Large intestine (tissue), 3 donors: ENCODE results near the gene CDK12. TPM values are rescaled to one million over a fixed set of nuclear protein-coding genes. Genes with fewer than 3 reads are reported as not detected.

ENCODE experiments used
- DNase-seq, 2 donors: peaks; one replicate each; pipeline versions ENCODE4 v3.0.0 to v3.0.0-alpha.2; 2013
- H3K27ac ChIP-seq: one replicate; pipeline ENCODE4 v1.5.1; 2013; ENCODE audit warnings: low read length
- H3K27me3 ChIP-seq: 2 replicates; pipeline ENCODE4 v1.6.1; 2013; ENCODE audit warnings: low read length; ENCODE audit not compliant: control insufficient read depth, insufficient read depth
- H3K36me3 ChIP-seq: 2 replicates; pipeline ENCODE4 v1.6.1; 2013; ENCODE audit warnings: low read length; ENCODE audit not compliant: control insufficient read depth, insufficient read depth
- H3K4me1 ChIP-seq: one replicate; pipeline ENCODE4 v1.6.1; 2013; ENCODE audit warnings: low read length; ENCODE audit not compliant: control insufficient read depth, insufficient read depth
- H3K4me3 ChIP-seq: one replicate; pipeline ENCODE4 v1.5.1; 2013; ENCODE audit warnings: low read length
- H3K9me3 ChIP-seq: one replicate; pipeline ENCODE4 v1.6.1; 2013; ENCODE audit warnings: mild to moderate bottlenecking, low read depth, low read length, moderate library complexity; ENCODE audit not compliant: control insufficient read depth
- WGBS: methylation state at CpG from one replicate; pipeline ENCODE4 v1.1.5; 2013; ENCODE audit warnings: low lambda C conversion rate; ENCODE audit not compliant: insufficient coverage; 5-methylcytosine and 5-hydroxymethylcytosine counted together
- polyA plus RNA-seq: library from polyadenylated mRNA; unstranded; fragments of 120-200 nt; gene quantifications from one replicate; pipeline ENCODE4 v1.2.1, GENCODE V29; 2013

CDK12 gene
- polyA plus RNA-seq, 1 donor, result 45.9 TPM

- Histone ChIP-seq H3K4me3 (no peak overlapping the region), H3K9me3 (no peaks in the 10 kb centered on the region), H3K27me3 (no peaks in the 10 kb centered on the region), H3K36me3 (peaks cover 31% of the 10 kb centered on the region), H3K27ac (no peak overlapping the region), H3K4me1 (no peaks in the 10 kb centered on the region)
- no peak for DNase-seq
- WGBS, result 20% methylated on average over 1 of the region's 17 CpGs
Observed at GRCh38 chr17:39563476-39563875, 102.2 kb downstream of the CDK12 start.

GRCh38 chr17:39564211-39564848 is 103.0 kb downstream of the CDK12 start:
- Histone ChIP-seq H3K36me3 (peaks cover 34% of the 10 kb centered on the region), H3K9me3 (no peaks in the 10 kb centered on the region), H3K4me1 (no peaks in the 10 kb centered on the region), H3K27ac (no peak overlapping the region), H3K27me3 (no peaks in the 10 kb centered on the region), H3K4me3 (no peak overlapping the region)
- peak in 1 of 2 donors; percentile 24 for DNase-seq
- 20% methylated on average over 1 of the region's 4 CpGs for WGBS

GRCh38 chr17:39566094-39566850 is 105.0 kb downstream of the CDK12 start:
- Histone ChIP-seq H3K4me3 (no peak overlapping the region), H3K27ac (no peak overlapping the region), H3K9me3 (peaks cover under 1% of the 10 kb centered on the region), H3K4me1 (no peaks in the 10 kb centered on the region), H3K27me3 (no peaks in the 10 kb centered on the region), H3K36me3 (peaks cover 37% of the 10 kb centered on the region)
- DNase-seq, result no peak
- no CpG with 5 or more reads among the region's 11 CpGs for WGBS

GRCh38 chr17:39568702-39569101 is 107.4 kb downstream of the CDK12 start:
- no peak for DNase-seq
- Histone ChIP-seq H3K4me3 (no peak overlapping the region), H3K27ac (no peak overlapping the region), H3K4me1 (no peaks in the 10 kb centered on the region), H3K36me3 (peaks cover 35% of the 10 kb centered on the region), H3K27me3 (no peaks in the 10 kb centered on the region), H3K9me3 (peaks cover 6% of the 10 kb centered on the region)
- no CpG with 5 or more reads among the region's 9 CpGs for WGBS

- H3K9me3 ChIP-seq, result peaks cover 7% of the 10 kb centered on the region
- DNase-seq, result no peak
- peaks cover 2% of the 10 kb centered on the region for H3K4me1 ChIP-seq
- H3K4me3 ChIP-seq, result no peak overlapping the region
- no peak overlapping the region for H3K27ac ChIP-seq
- WGBS, result no CpG with 5 or more reads among the region's 1 CpG
- no peaks in the 10 kb centered on the region for H3K27me3 ChIP-seq
- H3K36me3 ChIP-seq, result peaks cover 35% of the 10 kb centered on the region
Observed at GRCh38 chr17:39569126-39569525, 107.8 kb downstream of the CDK12 start.

- Histone ChIP-seq H3K4me3 (no peak overlapping the region), H3K36me3 (peaks cover 21% of the 10 kb centered on the region), H3K27ac (no peak overlapping the region), H3K9me3 (peaks cover 7% of the 10 kb centered on the region), H3K4me1 (peaks cover 6% of the 10 kb centered on the region), H3K27me3 (no peaks in the 10 kb centered on the region)
- no peak for DNase-seq
- no CpG with 5 or more reads among the region's 2 CpGs for WGBS
Observed at GRCh38 chr17:39572121-39572520, 110.8 kb downstream of the CDK12 start.

GRCh38 chr17:39573447-39574298 is 112.4 kb downstream of the CDK12 start:
- peak; percentile 32 to 69 for DNase-seq
- WGBS, result no CpG with 5 or more reads among the region's 66 CpGs
- Histone ChIP-seq H3K27ac (peak overlapping the region; percentile 30), H3K36me3 (peaks cover 9% of the 10 kb centered on the region), H3K9me3 (peaks cover 7% of the 10 kb centered on the region), H3K4me3 (peak overlapping the region; percentile 55), H3K27me3 (peaks cover 4% of the 10 kb centered on the region), H3K4me1 (peaks cover 6% of the 10 kb centered on the region)

GRCh38 chr17:39576187-39576586 is 114.9 kb downstream of the CDK12 start:
- H3K27me3 ChIP-seq, result peaks cover 8% of the 10 kb centered on the region
- H3K9me3 ChIP-seq, result peaks cover 7% of the 10 kb centered on the region
- no peak overlapping the region for H3K27ac ChIP-seq
- no peak overlapping the region for H3K4me3 ChIP-seq
- peaks cover 6% of the 10 kb centered on the region for H3K4me1 ChIP-seq
- no CpG with 5 or more reads among the region's 7 CpGs for WGBS
- no peak for DNase-seq
- no peaks in the 10 kb centered on the region for H3K36me3 ChIP-seq

- Histone ChIP-seq H3K9me3 (peaks cover 3% of the 10 kb centered on the region), H3K36me3 (no peaks in the 10 kb centered on the region), H3K4me3 (no peak overlapping the region), H3K4me1 (peaks cover 6% of the 10 kb centered on the region), H3K27ac (no peak overlapping the region), H3K27me3 (peaks cover 8% of the 10 kb centered on the region)
- WGBS, result no CpG with 5 or more reads among the region's 2 CpGs
- no peak for DNase-seq
Observed at GRCh38 chr17:39578272-39578671, 117.0 kb downstream of the CDK12 start.

- no peak for DNase-seq
- H3K36me3 ChIP-seq, result no peaks in the 10 kb centered on the region
- no peak overlapping the region for H3K27ac ChIP-seq
- no peak overlapping the region for H3K4me3 ChIP-seq
- H3K9me3 ChIP-seq, result no peaks in the 10 kb centered on the region
- peaks cover 8% of the 10 kb centered on the region for H3K27me3 ChIP-seq
- H3K4me1 ChIP-seq, result peaks cover 3% of the 10 kb centered on the region
- WGBS, result 60% methylated on average over 2 of the region's 8 CpGs
Observed at GRCh38 chr17:39579318-39580081, 118.2 kb downstream of the CDK12 start.
